AG09309 (cell line): ENCODE data around the gene NCK1.

Source experiments
- DNase-seq: peaks from one replicate; pipeline ENCODE4 v3.0.0-alpha.2; 2010; ENCODE audit warnings: low read depth
- H3K4me3 ChIP-seq: 2 replicates; pipeline ENCODE4 v1.5.1; 2011; ENCODE audit warnings: mild to moderate bottlenecking, low read depth, low read length, moderate library complexity; ENCODE audit not compliant: control insufficient read depth
- TF ChIP-seq, protein P1 (sequence below): IDR thresholded peaks from 2 replicates; pipeline ENCODE4 v1.5.1; 2011; ENCODE audit warnings: mild to moderate bottlenecking, low read depth, low read length, inconsistent platforms; ENCODE audit not compliant: insufficient read depth, control insufficient read depth; ENCODE audit errors: missing control alignments

NCK1 gene

DNA sequence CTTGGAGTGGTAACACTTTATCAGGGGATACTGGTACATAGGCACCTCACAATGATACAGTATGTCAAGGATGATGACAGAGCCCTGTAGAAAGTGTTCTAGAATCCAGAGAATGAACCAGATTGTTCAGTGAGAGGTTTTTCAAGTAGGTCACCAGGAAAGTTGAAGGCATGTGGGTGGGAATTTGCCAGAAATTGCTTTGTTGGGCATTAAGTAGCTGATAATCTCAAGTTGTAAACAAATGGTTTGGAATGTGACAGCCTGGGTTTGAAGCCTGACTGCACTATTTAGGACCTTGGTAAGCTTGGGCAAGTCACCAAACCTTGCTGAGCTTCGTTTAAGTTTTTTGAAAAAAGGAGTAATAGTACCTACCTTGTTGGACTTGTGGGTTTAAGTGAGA lies 30.5 kb upstream of the NCK1 start:
- no peak for DNase-seq
- TF ChIP-seq, protein P1, sequence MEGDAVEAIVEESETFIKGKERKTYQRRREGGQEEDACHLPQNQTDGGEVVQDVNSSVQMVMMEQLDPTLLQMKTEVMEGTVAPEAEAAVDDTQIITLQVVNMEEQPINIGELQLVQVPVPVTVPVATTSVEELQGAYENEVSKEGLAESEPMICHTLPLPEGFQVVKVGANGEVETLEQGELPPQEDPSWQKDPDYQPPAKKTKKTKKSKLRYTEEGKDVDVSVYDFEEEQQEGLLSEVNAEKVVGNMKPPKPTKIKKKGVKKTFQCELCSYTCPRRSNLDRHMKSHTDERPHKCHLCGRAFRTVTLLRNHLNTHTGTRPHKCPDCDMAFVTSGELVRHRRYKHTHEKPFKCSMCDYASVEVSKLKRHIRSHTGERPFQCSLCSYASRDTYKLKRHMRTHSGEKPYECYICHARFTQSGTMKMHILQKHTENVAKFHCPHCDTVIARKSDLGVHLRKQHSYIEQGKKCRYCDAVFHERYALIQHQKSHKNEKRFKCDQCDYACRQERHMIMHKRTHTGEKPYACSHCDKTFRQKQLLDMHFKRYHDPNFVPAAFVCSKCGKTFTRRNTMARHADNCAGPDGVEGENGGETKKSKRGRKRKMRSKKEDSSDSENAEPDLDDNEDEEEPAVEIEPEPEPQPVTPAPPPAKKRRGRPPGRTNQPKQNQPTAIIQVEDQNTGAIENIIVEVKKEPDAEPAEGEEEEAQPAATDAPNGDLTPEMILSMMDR = no peak
- H3K4me3 ChIP-seq = no peak overlapping the region

GRCh38 chr3:136835089-136835812 lies 26.8 kb upstream of the NCK1 start:
- DNase-seq = no peak
- TF ChIP-seq, protein P1 = no peak
- no peak overlapping the region for H3K4me3 ChIP-seq

GRCh38 chr3:136835813-136836510 lies 26.0 kb upstream of the NCK1 start:
- no peak overlapping the region for H3K4me3 ChIP-seq
- TF ChIP-seq, protein P1 = no peak
- no peak for DNase-seq

GRCh38 chr3:136836511-136837156 lies 25.4 kb upstream of the NCK1 start:
- no peak for DNase-seq
- TF ChIP-seq, protein P1 = no peak
- H3K4me3 ChIP-seq = no peak overlapping the region

DNA sequence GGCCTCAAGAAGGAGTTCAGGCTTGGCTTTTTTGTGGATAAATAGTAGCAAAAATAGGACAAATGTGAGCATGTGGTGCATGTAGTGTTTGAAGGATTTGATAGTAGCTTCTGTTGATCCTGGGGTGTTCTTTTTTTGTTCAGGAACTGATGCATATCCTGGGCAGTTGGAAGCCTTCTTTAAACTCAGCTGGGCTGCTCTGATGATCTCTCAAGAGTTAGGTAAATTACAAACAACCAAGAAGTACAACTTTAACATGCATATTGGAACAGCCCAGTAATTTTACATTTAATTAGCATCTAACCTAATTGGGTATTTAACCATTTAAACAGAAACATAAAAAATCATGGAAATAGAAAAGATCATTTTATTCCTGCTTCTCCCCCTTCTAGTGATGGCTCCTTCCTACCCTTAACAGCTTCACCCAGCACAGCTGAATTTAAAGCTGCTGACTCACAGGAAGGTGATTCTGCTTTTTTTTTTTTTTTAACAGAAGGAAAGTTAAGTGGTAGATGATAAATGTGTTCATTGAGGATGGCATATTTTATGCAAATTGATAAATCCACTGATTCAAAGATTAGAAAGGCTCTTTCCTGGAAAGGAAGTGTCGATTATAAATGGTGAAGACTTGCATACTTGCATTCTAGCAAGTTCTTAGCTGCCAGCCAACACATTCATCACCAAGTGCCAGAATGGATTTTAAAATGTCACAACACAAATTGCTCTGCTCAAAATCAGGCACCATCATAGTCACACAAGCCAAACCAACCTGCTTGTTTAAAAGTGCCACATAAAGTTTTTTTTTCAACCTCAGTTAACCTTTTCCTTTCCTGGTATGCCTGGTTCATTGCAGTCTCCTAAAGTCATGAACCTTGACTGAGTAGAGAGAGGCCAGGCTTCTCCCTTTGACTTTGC lies 23.1 kb upstream of the NCK1 start:
- TF ChIP-seq, protein P1 = no peak
- no peak overlapping the region for H3K4me3 ChIP-seq
- no peak for DNase-seq

- TF ChIP-seq, protein P1 = no peak
- no peak overlapping the region for H3K4me3 ChIP-seq
- DNase-seq = no peak
These were observed 22.5 kb upstream of the NCK1 start for GRCh38 chr3:136839556-136839931.
